ENCODE data around the gene LRMDA.
"Not testable (repeated sequence)": the region's sequence is repeated elsewhere in the genome, so short reads cannot be mapped to it uniquely, and the experiment has no call there.

Gene LRMDA

DNA sequence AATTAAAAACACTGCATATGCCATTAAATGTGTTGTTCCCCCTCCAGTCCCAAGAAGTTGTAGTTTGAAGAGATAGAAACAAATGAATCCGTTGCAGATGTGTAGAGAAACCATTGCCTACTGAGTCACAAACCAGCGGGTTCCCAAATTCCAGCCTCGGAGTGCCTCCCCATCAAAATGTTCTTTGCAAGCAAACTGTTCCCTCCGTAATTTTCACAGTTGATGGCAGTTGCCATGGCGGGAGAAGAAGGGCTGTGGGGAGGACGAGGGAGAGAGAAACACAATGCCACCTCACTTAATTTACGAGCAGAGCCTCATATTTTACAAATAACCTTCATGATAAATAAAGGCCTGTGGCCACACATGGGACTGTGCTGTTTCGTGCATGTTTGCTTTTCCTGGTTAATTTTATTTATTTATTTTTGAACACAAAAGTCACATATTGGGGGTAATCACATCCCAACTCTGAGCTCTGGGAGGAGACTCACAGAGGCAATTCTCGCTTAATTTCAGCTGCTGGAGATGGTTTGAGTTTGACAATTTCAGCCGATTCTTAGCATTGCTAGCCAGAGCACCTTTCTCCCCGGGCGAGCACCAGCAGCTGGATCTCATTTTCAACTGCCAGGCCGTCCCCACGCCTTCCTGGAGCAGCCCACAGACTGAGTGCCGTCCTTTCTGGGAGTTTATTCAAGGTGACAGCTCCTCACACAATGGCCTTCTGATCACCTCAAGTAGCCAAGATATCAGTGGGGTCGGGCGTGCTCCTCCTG, 1122.0 kb downstream of the LRMDA start:
- no peak for DNase-seq

DNA sequence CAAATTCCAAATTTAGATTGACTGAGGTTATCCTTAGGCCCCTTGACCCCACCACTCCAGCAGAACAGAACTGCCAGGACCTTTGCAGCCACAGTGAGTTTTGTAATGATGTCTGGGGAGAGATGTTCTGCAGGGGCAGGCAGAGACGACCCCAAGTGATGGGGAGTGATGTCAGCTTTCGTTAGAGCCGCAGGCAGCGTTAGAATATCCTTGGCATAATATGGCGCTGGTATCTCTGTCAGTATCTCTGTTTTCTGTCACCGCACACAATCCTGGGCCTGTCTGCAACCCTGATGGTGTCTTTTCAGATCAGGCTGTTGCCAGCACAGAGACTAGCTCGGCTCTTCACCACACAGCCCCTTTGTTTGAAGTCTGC, 1122.6 kb downstream of the LRMDA start:
- no peak for DNase-seq

DNA sequence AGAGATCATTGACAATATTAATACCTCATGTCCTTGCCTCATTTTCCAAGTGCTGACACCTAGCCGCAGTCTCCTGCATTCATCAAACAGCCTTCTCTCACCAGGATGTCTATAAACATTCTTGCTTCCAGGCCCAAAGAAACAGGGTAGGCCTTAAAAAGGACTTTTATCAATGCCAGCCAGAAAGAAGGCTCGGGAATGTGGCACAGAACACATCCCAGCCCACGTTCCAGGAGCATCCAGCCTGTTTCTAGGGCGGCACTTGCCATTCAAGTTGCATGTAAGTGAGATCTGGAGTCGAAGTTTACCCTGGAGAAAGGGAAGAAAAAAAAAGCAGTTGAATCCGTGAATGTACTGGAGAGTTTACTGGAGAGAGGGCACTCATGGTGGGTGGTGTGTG, 1123.1 kb downstream of the LRMDA start:
- DNase-seq, result no peak

DNA sequence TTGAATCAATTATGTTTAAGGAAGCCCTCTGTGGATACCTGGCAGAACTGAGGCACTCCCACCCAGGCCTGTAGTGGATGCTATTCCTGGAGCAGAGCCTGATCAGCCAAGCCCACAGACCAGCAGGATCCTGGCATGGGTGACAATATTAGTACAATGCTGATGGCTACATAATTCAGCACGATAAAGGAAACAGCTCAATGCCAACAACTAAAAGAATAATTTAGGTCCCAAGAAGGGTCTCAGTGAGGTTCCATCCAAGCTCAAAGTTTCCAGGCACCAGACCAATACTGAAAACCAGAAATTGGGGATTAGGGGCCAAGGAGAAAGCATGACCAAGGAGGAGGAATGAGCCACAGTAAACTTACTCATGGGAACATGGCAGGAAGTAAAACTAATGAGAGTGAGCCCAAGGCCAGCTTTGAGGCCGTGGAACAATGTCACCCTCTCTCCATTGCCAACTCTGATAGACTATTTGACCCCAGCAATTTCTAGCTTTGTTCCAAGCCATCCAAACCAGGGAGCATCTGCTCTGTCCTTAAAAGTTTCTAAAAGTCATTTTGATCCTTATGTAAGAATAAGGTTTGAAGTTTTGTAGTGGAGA, 1123.7 kb downstream of the LRMDA start:
- no peak for DNase-seq

DNA sequence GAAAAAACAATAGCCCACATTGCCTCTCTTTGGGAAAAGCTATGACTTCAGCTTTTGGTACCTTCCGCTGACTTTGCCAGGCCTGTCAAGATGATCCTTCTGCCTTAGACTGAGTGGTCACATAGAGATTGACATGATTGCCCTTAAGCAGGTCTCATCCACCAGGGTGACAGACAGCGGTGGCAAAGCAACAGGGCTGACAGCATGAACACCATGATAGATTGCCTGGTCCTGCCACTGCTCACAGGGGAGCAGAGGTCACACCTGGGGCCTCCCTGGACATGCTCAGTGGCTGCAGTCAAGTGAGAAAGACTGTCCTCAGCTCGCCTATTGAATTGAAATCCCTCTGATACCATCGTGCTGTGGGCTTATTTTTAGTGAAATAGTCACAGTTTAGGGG, 1125.9 kb downstream of the LRMDA start:
- DNase-seq, result no peak

DNA sequence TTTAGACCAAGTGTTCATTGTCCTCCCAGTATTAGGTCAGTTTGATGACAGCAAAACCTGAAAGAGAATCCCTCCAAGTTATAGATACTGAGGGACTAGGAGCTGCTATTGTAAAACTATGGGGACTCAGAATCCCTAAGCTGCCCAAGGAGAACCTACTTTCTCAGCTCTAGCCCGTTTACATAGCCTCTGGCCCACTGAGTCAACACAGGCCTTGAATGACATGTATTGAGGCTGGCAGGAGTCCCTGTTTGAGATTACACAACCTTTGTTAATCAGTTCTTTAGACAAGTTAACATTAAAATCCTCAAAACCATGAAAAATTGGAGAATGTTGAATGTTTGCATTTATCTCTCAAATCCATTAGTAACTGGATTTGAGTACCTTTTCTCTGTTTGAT, 1127.2 kb downstream of the LRMDA start:
- no peak for DNase-seq

DNA sequence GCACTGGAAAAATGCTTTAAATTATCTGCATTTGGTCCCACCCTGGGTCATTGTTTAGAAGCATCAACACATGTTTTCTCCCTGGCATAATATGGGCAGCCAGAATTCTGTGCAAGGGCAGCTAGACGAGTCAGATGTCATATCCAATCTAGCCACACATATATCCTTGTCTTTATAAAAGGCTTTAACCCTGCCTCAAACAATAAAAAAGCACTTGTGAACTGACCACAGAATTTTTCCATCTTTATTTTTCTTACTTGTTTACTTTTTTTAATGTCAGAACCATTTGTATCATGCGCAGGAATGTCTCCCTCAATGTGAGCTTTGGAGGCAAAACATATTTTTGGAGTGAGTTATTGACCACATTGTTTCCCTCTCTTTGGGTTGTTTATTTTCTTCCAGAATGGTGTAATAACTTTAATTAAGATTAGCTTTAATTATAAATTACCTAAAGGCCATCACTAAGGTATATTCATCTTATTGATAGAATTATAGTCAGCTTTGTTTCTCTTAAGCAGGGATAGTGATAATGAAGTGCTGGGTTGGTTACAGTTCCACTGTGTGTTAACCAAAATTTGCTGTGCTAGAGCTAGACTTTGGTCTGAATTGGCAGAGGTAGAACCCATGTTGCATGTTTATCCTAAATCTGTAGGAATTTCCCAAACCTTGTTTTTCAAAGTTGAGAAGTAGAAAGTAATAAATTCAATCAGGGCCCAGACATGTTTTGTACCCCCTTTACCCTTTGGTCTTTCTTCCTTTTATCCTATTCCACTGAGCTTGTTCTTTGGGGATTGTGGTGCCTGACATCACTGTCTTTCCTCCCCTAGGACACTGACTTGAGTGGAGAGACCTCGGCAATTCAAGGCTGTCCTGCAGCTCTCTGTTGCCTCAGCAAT, 1127.8 kb downstream of the LRMDA start:
- DNase-seq, result no peak

DNA sequence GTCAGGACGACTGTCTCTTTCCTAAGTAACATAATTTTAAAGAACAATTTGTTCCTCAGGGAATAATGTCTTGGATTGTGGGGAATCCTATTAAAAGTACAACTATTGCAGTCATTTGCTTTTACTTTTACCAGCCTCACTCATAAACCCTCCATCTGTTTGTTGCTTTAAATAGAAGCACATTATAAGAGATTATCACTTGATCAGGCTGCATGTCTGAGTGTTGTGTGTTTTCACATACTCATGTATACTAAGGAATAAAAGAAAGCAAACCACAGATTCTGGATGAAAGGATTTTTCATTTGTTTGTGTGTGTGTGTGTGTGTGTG, 1128.4 kb downstream of the LRMDA start:
- no peak for DNase-seq

DNA sequence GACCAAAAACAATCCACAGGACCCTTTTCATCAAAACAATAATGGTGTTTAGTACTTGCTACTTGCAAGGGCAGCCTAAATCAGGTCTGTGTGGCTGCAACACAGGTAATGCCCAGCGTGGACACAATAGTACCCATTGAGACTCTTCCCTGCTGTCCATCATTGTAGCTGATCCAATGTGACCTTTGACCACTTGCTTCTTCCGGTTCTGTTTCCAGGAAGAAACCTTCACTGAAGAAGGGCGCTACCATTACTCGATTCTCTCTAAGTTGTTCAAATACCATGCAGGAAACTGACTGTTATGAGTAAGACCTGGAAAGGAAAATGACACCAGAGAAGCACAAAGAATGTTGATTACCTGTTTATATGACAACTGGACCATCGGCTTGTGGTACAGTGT, 1128.9 kb downstream of the LRMDA start:
- DNase-seq, result no peak

DNA sequence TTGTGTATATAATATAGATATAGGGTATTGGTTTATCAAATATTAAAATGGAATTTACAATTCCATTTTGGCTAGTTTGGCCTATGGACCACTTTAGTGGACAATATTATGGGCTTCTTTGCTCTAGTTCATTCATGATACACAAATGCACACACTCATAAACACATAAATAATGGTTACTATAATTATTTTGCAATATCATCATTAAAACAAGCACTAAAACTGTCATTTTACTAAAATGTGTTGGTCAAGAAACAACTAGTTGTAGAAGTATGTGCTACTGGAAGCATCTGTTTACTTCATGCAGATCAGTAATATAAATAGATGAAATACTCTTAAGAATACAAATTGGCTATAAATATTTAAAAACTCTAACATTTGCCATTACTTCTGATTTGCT, 1131.9 kb downstream of the LRMDA start:
- no peak for DNase-seq

DNA sequence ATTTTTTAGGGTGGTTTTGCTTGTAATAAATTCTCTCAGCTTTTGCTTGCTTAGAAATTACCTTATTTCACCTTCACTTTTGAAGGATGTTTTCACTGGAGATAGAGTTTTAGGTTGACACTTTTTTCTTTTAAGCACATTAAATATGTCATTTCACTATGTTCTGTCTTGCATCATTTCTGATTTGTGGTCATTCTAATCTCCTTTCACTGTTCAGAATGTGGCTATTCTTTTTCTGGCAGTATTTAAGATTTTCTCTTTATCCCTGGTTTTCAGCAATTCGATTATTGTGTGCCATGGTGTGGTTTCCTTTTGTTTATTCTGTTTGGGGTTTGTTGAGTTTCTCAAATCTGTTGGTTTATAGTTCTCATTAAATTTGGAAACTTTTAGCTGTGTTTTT, 1140.6 kb downstream of the LRMDA start:
- DNase-seq, result no peak

DNA sequence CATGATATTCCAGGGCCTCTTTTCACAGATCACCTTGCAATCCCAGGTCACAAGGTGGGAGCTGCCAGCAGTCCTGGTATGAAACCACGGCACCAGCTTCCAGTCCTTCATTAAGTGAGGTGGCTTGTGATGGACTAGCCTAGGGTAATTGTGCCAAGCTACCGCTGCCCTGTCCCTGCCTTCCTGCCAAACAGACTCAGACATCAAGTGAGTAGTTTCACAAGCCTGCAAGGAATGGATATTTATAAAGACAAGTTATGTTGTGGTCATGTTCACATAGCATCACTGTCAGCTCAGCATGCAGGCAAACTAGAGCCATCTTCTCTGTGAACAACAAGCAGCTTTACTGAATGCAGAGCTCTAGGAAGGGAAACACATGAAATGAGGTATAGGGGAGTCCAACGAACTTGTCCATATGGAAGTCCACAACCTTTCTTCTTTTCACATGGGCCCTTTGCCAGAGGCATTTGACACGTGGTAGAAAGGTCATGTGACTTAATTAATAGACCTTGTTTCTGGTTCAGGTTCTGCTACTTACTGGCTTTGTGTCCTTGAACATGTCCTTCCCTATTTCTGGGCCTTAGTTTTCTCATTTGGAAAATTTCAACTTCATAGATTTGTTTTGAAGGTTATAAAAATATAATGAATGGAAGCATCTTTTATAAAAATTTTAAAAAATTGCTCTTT, 1145.0 kb downstream of the LRMDA start:
- no peak for DNase-seq

DNA sequence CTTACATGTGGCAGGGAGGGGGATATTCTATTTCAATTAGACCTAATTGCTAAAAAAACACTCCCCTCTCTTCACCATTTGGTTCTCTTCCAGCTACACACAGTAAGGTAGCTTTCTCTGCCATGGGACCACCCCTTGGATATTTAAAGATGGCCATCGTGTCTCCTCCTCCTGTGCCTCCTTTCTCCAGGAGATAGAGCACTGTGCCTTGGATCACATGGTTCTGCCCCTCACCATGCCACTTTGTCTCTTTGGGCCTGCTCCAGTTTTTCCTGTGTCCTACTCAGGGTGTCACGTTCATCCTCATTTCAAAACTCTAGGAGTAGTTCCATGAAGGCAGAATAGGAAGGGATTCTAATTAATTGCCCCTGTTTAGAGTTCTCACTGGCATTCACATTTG, 1146.0 kb downstream of the LRMDA start:
- DNase-seq, result no peak

DNA sequence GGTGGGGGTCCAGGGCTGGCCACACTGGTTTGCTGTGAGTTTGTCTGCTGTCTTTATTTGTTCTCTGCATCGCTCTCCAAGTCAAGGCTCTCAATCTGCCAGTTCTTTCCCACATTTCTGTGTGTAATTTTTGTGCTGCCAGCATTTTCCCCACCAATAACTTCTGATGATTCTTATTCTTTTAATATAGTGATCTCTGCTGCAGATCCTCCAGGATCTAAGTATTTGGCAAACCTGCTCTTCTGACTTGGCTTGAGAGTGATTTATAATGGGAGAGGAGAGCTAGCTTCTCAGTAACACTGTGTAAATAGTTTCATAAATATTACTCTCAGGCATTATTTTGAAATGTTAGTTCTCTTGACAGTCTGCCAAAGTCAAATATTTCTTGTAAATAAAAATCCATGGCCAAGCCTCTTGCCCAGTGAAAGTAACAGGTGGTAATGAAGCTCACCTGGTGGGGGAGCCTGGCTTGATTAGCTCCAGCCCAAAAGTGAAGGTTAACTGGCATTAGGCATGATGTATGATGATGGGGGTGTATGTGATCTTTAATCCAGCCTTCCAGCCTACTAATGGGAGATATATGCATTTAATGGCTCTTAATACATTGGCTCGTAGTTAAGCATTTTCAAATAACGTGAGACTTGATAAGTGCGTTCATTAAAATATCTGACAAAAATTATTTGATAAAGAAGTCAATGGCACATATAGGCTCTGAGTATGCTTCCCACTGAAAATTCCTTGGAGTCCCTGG, 1150.3 kb downstream of the LRMDA start:
- DNase-seq, result no peak

DNA sequence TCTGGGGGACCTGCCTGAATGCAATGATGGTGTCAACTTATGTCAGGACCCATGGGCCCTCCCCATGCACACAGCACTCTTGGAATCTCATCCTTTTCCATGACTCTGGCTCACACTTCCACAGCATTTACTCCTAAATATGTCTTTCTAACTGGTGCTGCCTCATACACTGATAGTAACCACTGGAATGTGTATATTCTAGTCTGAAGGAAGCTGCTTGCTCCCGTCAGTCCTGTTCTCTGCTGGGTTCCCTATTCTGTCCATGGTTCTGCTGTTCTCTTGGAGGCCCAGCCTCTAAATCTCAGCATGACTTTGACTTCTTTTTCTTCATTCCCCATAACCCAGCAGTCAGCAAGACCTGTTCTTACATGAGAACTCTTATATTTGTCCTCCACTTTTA, 1151.1 kb downstream of the LRMDA start:
- DNase-seq, result no peak

DNA sequence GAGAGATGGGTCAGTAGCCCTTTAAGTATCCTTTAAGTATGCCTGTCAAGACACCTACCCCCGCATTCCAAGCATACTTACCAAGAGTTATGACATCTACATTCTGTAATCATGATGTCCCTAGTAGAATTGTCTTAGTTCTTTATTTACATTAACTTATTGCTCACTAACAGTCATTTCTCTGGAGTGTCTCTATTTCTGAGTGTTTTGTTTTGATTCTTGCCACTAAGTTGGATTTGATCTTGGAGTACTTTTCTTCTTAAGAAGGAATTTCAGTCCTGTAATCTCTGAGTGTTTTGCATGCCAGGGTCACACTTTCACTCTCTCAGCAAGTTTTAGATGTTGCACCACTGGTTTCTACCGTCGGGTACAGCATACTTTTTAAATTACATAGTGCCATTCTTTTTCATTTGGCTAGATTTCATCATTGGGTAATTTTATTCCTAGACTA, 1152.3 kb downstream of the LRMDA start:
- no peak for DNase-seq

DNA sequence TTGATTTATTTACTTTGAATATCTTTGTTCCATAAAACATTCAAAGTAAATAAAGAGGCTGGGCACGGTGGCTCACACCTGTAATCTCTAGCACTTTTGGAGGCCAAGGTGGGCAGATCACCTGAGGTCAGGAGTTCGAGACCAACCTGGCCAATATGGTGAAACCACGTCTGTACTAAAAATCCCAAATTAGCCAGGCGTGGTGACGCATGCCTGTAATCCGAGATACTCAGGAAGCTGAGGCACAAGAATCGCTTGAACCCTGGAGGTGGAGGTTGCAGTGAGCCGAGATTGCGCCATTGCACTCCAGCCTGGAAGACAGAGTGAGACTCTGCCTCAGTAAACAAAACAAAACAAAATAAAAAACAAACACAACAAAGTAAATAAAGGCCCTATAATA, 1153.0 kb downstream of the LRMDA start:
- not testable (repeated sequence) for DNase-seq

Measured in NCI-H1048 (cell line).